HFF-Myc (cell line): ENCODE results near the gene MRPL42.
A peak's percentile ranks its signal among the peaks of the same experiment; 100 is the strongest.

Experiments used
- DNase-seq: peaks from one replicate; pipeline ENCODE4 v3.0.0-alpha.2; 2011; ENCODE audit warnings: low read depth; ENCODE audit errors: extremely low read depth
- H3K4me3 ChIP-seq: replicated peaks from 2 replicates; pipeline ENCODE4 v1.5.1; 2011; ENCODE audit warnings: low read depth, mild to moderate bottlenecking, control low read depth, low read length
- CTCF ChIP-seq: IDR thresholded peaks from 2 replicates; pipeline ENCODE4 v1.5.1; 2012; ENCODE audit warnings: mild to moderate bottlenecking, low read depth, low read length, control low read depth; ENCODE audit errors: missing control alignments

Gene MRPL42

DNA sequence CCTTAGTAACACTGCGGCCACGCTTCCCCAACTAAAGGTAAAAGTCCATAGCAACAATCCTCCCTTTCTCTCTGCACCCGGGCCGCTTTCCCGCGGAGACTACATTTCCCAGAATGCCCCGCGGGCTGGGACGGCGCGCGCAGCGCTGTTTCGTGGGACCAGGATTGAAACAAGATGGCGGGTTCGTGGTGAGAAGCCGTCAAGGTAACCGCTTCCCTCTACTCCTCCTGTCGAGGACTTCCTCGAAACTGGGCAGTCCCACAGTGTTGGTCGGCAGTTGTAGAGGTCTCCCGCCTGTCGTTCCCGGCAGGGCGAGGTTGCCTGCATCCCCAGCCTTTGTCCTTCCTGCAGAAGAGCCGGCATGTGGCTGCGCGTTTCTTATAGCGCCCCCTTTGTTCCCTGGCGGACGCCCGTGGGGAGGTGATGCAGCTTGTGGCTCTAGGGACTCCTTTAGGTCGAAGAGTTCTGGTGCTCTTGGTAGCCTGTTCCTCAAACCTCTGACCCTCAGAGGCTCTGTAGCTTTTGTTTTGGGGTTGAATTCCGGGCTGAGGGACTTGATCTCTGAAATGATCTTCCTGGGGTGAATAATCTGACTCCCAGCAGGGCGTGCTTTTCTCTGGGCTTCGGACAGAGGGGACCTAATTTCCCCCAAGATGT is at the start of gene MRPL42:
TSS of gene MRPL42 (plus strand) at position 164 of the 657 bp plus-strand sequence. CDS start 1,772 bp downstream, outside the sequence.
- DNase-seq: peak; percentile 60
- peak; percentile 65 for TF ChIP-seq CTCF
- peak within 1 kb of the TSS; percentile 99 for H3K4me3 ChIP-seq

- H3K4me3 ChIP-seq: no peak overlapping the region
- TF ChIP-seq CTCF: no peak
- no peak for DNase-seq
These were observed 49.3 kb upstream of the MRPL42 start for GRCh38 chr12:93417967-93418480.

DNA sequence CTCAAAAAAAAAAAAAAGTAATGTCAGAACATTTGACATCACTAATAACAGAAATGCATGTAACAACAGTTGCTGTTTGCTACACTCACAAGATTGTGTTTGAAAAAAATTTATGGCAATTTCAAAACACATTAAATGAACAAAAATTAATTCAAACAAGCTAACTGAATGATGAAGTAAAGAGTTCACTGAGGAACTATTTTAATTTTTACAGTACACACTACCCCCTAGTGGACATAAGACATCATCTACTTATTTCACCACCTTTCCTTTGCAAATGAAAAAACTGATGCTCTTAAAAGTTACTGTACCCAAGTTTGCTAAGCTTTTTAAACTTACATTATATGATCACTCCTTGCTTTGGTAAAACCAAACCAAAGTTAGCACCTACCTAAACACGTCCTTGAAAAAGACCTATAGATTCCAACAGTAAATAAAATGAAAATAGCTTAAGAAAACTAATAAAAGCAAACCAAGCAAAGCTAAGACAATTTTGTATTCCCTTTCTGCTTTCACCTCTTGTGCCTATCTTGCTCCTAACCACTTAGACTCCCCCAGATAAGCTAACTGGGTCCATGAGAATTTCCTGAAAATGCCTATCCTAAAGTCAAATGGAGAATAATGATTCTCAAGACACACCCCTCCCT is 47.8 kb upstream of the MRPL42 start:
- DNase-seq: peak; percentile 21
- TF ChIP-seq CTCF: peak; percentile 39
- no peak overlapping the region for H3K4me3 ChIP-seq

DNA sequence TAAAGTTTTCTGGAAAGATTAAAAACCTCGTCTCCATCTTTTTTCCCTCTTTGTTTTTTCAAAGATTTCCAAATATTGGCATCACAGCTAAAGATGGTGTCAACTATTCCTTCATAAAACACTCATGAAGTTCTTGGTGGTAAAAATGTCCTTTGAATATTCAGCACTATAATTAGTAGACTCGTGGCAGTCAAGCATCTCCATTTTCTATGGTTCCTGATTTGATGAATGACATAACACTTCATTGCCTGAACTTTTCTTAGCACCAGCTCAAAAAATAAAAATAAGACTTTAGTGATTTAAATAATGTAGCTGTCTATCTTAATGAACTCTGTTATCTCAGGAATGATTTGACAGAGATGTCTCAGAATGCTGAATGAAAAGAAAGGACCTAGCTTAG is 45.3 kb upstream of the MRPL42 start:
- TF ChIP-seq CTCF: no peak
- H3K4me3 ChIP-seq: no peak overlapping the region

DNA sequence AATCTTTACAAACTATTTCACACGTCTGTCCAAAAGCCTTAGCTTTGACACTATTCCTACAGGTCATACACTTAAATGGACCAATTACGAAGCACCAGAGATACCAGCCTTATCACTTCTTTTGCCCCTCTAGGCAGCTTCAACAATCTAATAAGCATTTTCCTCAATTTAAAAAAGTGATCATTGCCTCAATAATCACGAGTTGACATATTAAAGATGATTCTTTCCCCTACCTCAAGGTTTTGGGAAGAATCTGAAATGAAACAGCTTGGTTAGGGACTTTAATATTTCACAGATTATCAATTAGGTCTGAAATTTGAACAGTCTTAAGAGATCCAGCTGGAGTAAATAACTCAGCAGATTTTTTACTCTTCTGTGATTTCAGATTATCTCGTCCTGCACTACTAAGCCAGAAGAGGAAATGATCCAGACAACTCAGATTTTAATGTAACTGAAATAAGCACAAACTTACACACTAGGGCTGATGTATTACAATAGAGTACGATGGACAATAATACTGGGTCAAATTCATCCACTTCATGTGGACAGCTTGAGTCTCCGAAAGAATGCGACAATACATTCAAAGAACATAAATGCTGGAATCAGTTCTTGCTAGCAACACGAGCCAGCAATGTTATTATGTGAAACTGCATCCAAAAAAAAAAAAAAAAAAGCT is 41.4 kb upstream of the MRPL42 start:
- no peak for DNase-seq
- no peak overlapping the region for H3K4me3 ChIP-seq
- no peak for TF ChIP-seq CTCF

More for the DNA sequence above, 45.3 kb upstream of the MRPL42 start:
- no peak for DNase-seq

- no peak overlapping the region for H3K4me3 ChIP-seq
- no peak for DNase-seq
- TF ChIP-seq CTCF: no peak
These were observed 40.9 kb upstream of the MRPL42 start for GRCh38 chr12:93426412-93426805.
